ENCODE data around the gene HJURP.

The HJURP gene

DNA sequence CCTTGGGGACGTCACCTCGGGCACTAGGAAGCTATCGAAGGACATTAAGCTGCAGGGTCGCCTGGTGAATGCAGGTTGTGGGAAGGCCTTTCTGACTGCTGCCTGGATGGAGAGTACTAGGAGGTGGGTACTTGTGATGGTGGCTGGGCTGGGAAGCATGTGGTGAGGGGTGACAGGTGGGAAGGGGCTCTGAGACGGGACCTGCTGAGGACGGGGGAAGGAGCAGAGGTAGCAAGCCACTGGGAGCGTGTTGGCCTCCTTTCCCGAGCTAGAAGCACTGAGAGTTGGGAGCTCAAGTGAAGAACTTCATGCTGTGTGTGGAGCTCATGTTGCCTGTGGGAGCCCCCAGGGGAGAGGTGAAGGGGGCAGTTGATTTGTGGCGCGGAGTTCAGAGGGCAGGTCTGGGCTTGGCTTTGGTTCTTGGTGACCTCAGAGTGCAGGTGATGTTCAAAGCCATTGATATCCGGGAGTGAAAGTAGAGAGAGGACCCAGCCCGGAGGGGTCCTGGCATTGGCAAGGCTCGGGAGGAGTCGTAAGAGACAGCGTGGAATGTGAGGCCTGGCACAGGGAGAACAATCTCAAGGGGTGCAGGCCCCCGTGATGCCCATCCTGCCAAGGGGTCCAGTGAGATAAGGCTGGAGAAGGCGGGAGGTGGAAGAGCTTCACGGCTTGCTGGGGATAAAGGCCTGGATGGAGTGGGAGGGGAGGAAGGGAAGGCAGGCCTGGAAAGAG is 63.0 kb downstream of the HJURP start:
- no peak for DNase-seq

DNA sequence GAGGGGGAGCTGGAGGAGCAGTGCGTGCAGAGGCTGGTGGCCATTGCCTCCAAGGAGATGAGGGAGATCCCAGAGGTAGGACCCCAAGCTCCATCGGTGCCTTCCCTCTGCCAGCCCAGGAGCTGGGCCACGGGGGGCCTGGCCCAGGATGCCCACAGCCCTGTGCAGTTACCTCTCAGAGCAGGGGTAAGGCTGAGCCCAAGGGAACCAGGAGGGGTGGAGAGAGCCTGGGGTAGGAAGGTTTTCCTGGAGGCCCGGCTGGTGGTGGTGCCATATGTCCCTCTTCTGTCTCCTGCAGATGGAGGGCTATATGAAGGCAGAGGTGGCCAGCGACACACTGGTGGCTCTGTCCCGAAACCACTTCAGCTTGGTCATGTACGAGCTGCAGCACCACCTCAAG is 64.8 kb downstream of the HJURP start:
- no peak for DNase-seq
